ENCODE results near the gene E4F1. TPM values are rescaled to one million over a fixed set of nuclear protein-coding genes. Genes with fewer than 3 reads are reported as not detected.
A peak's percentile ranks its signal among the peaks of the same experiment; 100 is the strongest.

Gene E4F1
- total and polyA plus RNA-seq, 9 of the 15 experiments (the other 6 are each of a cell fraction or from before 2014, with no cell fraction given), result 0.48 to 94.9 (median 20.4) TPM

DNA sequence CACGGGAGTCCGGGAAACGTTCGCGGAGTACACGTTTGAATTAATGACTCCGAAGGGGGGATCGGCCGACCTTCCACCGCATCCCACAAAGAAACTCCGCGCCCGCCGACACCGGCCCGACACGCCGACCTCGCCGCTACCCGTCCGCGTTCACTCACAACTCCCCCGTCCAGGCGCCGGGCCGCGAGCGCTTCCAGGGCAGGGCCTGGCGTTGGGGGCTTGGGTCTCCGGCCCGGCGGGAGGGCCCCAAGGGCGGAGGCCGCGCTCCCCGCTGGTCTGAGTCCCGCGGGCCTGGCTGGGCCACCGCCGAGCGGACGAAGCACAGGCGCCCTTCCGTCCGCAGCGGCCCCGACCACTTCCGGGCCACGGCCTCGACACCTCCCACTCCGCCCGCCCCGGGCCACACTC, 44.1 kb downstream of the E4F1 start (continued):
- TF ChIP-seq, protein P1, sequence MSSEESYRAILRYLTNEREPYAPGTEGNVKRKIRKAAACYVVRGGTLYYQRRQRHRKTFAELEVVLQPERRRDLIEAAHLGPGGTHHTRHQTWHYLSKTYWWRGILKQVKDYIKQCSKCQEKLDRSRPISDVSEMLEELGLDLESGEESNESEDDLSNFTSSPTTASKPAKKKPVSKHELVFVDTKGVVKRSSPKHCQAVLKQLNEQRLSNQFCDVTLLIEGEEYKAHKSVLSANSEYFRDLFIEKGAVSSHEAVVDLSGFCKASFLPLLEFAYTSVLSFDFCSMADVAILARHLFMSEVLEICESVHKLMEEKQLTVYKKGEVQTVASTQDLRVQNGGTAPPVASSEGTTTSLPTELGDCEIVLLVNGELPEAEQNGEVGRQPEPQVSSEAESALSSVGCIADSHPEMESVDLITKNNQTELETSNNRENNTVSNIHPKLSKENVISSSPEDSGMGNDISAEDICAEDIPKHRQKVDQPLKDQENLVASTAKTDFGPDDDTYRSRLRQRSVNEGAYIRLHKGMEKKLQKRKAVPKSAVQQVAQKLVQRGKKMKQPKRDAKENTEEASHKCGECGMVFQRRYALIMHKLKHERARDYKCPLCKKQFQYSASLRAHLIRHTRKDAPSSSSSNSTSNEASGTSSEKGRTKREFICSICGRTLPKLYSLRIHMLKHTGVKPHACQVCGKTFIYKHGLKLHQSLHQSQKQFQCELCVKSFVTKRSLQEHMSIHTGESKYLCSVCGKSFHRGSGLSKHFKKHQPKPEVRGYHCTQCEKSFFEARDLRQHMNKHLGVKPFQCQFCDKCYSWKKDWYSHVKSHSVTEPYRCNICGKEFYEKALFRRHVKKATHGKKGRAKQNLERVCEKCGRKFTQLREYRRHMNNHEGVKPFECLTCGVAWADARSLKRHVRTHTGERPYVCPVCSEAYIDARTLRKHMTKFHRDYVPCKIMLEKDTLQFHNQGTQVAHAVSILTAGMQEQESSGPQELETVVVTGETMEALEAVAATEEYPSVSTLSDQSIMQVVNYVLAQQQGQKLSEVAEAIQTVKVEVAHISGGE (CRISPR knock-in tag; IDR thresholded peaks at IDR 0.05), result peak; percentile 20 to 85 (median 61); a peak in 3 of 6 replicates
- TF ChIP-seq KAT7 (CRISPR knock-in tag; IDR thresholded peaks at IDR 0.05; ENCODE audit: borderline replicate concordance), result peak; percentile 18; the same call in 1 of the 2 replicates

DNA sequence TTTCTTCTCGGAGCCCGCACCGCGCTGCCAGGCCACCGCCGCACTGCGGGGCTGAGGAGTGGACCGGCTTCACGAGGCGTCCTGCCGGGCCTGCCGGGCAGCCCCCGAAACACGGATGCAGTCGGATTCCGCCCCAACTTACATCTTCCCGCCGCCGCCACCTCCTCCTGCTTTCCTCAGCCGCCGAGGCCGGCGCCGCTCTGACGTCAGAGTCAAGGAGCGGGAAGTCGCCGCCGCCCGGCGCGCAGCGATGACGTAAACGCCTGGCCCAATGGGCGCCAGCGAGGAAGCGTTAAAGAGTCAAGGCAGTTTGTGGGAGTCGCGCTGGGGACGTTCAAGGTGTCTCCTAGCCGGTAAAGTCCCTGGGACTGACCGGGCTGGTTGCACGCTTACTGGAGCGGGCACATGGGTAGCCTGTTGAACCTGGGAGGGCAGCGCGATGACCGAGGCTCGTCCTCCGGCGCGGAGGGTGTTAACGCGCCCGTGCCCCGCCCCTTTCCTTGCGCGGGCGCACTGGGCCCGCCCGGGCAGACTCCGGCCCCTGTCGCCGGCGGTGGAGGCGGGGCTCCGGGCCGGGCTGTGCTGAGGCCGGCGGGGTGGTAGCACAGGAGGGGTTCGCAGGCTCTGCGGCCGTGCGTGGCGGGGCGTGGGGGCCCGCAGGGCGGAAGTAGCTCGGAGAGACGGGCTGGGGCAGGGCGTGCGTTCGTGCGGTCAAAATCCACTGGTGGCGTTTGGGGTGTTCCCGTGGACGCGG, 44.7 kb downstream of the E4F1 start, which contains the start of gene RNPS1:
Gene RNPS1 (minus strand): TSS at position 214 of the 754 bp plus-strand sequence. CDS start 3,483 bp downstream, outside the sequence.
- ATAC-seq (peak; percentile 96), DNase-seq (ENCODE audit: extremely low read depth in 1 of 4, low spot score in 3 of 4) (peak; percentile 96 to 99 (median 98)), FAIRE-seq (peak; percentile 86)
- in situ Hi-C loops (cut with MboI), result no loop called here
- H3K9me1 ChIP-seq (ENCODE audit: control insufficient read depth, insufficient read depth, low read length), result peaks cover 5% of the 10 kb centered on the region
- H3K79me2 ChIP-seq (ENCODE audit: control insufficient read depth, insufficient read depth, low read length), result peaks cover 73% of the 10 kb centered on the region
- no TSS peak for BruUV-seq (replicated peaks)
- H3K27ac ChIP-seq (ENCODE audit: extremely low read depth, low read depth, low read length), result peak within 1 kb of the TSS; percentile 98
- intact Hi-C loops (cut with micrococcal nuclease), result loop anchor here (1.0 to 5.0 kb wide), 2 partner anchors 17 to 246 kb away; partner anchors contain the start of gene ECI1
- ChIA-PET CTCF (ENCODE audit: low intra/inter-chr PET ratio) (interaction anchor here (0.5 kb wide), 1 partner anchor 114 kb away, joined by 4 read pairs; no protein-coding TSS in a partner anchor), POLR2A (interaction anchor here (0.6 to 2.1 kb wide), 8 partner anchors 10 to 635 kb away, joined by 3 to 14 read pairs (median 4); partner anchors contain the start of genes ECI1, TRAF7 and ZG16B)
- peak within 1 kb of the TSS; percentile 79 for H3K4me3 ChIP-seq
- H3K9me3 ChIP-seq (replicated peaks; ENCODE audit: control insufficient read depth, insufficient read depth, low read depth, low read length), result no peaks in the 10 kb centered on the region
- H4K20me1 ChIP-seq (replicated peaks; ENCODE audit: control insufficient read depth, insufficient read depth, low read length), result peaks cover 24% of the 10 kb centered on the region
- H3K4me2 ChIP-seq (ENCODE audit: insufficient read depth, low read length), result peak within 1 kb of the TSS; percentile 92
- H3K36me3 ChIP-seq (ENCODE audit: control insufficient read depth, insufficient read depth, low read length), result peaks cover 37% of the 10 kb centered on the region
- H2AFZ ChIP-seq (ENCODE audit: low read depth, low read length), result peak within 1 kb of the TSS; percentile 99
- H3K27me3 ChIP-seq (ENCODE audit: control insufficient read depth in 2 of 2, insufficient read depth in 2 of 2, low read length in 2 of 2), result no peaks in the 10 kb centered on the region
- H3K4me1 ChIP-seq (replicated peaks in 1 of 2; ENCODE audit: control insufficient read depth in 2 of 2, insufficient read depth in 2 of 2, low read length in 2 of 2), result peaks cover 13 to 59% of the 10 kb centered on the region in 2 experiments; a peak in 4 of 5 replicates
- peak within 1 kb of the TSS; percentile 88 to 100 for H3K9ac ChIP-seq (ENCODE audit: insufficient read depth in 1 of 2, low read depth in 2 of 2, low read length in 2 of 2)
- 2% methylated on average over 51 of the region's 88 CpGs for WGBS (ENCODE audit: insufficient coverage, low coverage, missing lambda C conversion rate)
- TF ChIP-seq ZNF830 (CRISPR knock-in tag; IDR thresholded peaks at IDR 0.05) (no peak), XRCC3 (IDR thresholded peaks at IDR 0.05) (no peak), TCFL5 (CRISPR knock-in tag; conservative IDR thresholded peaks at IDR 0.05) (no peak), NCOA2 (IDR thresholded peaks at IDR 0.05; ENCODE audit: partially characterized antibody in 2 of 2) (no peak), NR1H2 (CRISPR knock-in tag; IDR thresholded peaks at IDR 0.05) (peak; percentile 94; the same call in 1 of the 2 replicates), ZBTB7A (IDR thresholded peaks at IDR 0.05; ENCODE audit: borderline replicate concordance, control insufficient read depth, low read depth, low read length) (peak; percentile 72; the same call in 1 of the 2 replicates)
- TF ChIP-seq, protein P2, sequence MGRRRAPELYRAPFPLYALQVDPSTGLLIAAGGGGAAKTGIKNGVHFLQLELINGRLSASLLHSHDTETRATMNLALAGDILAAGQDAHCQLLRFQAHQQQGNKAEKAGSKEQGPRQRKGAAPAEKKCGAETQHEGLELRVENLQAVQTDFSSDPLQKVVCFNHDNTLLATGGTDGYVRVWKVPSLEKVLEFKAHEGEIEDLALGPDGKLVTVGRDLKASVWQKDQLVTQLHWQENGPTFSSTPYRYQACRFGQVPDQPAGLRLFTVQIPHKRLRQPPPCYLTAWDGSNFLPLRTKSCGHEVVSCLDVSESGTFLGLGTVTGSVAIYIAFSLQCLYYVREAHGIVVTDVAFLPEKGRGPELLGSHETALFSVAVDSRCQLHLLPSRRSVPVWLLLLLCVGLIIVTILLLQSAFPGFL (CRISPR knock-in tag; IDR thresholded peaks at IDR 0.05), result no peak
- TF ChIP-seq, protein P3, sequence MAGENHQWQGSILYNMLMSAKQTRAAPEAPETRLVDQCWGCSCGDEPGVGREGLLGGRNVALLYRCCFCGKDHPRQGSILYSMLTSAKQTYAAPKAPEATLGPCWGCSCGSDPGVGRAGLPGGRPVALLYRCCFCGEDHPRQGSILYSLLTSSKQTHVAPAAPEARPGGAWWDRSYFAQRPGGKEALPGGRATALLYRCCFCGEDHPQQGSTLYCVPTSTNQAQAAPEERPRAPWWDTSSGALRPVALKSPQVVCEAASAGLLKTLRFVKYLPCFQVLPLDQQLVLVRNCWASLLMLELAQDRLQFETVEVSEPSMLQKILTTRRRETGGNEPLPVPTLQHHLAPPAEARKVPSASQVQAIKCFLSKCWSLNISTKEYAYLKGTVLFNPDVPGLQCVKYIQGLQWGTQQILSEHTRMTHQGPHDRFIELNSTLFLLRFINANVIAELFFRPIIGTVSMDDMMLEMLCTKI (IDR thresholded peaks at IDR 0.05; ENCODE audit: partially characterized antibody), result no peak
- TF ChIP-seq, protein P4, sequence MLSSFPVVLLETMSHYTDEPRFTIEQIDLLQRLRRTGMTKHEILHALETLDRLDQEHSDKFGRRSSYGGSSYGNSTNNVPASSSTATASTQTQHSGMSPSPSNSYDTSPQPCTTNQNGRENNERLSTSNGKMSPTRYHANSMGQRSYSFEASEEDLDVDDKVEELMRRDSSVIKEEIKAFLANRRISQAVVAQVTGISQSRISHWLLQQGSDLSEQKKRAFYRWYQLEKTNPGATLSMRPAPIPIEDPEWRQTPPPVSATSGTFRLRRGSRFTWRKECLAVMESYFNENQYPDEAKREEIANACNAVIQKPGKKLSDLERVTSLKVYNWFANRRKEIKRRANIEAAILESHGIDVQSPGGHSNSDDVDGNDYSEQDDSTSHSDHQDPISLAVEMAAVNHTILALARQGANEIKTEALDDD (IDR thresholded peaks at IDR 0.05), result no peak

Data from K562 (cell line).